Astrocyte (in vitro differentiated cells and primary cell): ENCODE data around the gene SH3GL2.

ENCODE experiments used
- CTCF ChIP-seq: IDR thresholded peaks from 2 replicates; pipeline ENCODE4 v1.5.1; 2011; ENCODE audit warnings: low read depth, mild to moderate bottlenecking, inconsistent platforms, low read length, moderate library complexity; ENCODE audit not compliant: insufficient read depth
- EZH2 ChIP-seq: IDR thresholded peaks from 2 replicates; pipeline ENCODE4 v1.6.1; 2012; ENCODE audit warnings: mild to moderate bottlenecking, low read length, inconsistent platforms; ENCODE audit not compliant: insufficient read depth

GRCh38 chr9:17589771-17590170 is 10.9 kb downstream of the SH3GL2 start:
- TF ChIP-seq CTCF (no peak), EZH2 (no peak)
